PC-3 (cell line): Measurements from ENCODE around the gene GATA1. TPM values are rescaled to one million over a fixed set of nuclear protein-coding genes. Genes with fewer than 3 reads are reported as not detected.
A peak's percentile ranks its signal among the peaks of the same experiment; 100 is the strongest.

ENCODE experiments used
- ATAC-seq: fragments of 200-7000 bp; cut with Tn5 transposase; 2 replicates; pipeline ENCODE4 v1.9.1; 2020; ENCODE audit warnings: mild to moderate bottlenecking, moderate library complexity
- BruUV-seq: library from RNA; stranded (reverse); fragments of 400-500 nt; replicated peaks from 2 replicates; lab custom pipeline; 2021; lab: Mats Ljungman, UMichigan
- CTCF ChIA-PET: fragments of 300-600 bp; sonication (Branson Sonifier 250); formaldehyde crosslinking; loops from one replicate; lab custom pipeline; 2022; ENCODE audit warnings: antibody characterized with exemption; lab: Charles Lee
- POLR2A ChIA-PET: fragments of 300-600 bp; sonication (Branson Sonifier 250); formaldehyde crosslinking; loops from one replicate; lab custom pipeline; 2022; ENCODE audit warnings: antibody characterized with exemption; ENCODE audit not compliant: unreplicated experiment; lab: Charles Lee
- DNase-seq: peaks from one replicate; pipeline ENCODE4 v3.0.0-alpha.2; 2015
- H2AFZ ChIP-seq: fragments of 300-600 bp; sonication (generic); 2 replicates; pipeline ENCODE4 v1.6.0; 2016; ENCODE audit warnings: antibody characterized with exemption, low read length
- H3F3A ChIP-seq: fragments of 300-600 bp; sonication (generic); one replicate; pipeline ENCODE4 v1.6.0; 2017; ENCODE audit warnings: antibody characterized with exemption, low read length, control low read depth, mild to moderate bottlenecking; ENCODE audit not compliant: unreplicated experiment
- H3K27ac ChIP-seq: fragments of 300-600 bp; sonication (generic); 2 replicates; pipeline ENCODE4 v1.5.1; 2016; ENCODE audit warnings: mild to moderate bottlenecking, low read length
- H3K27me3 ChIP-seq: fragments of 300-600 bp; sonication (generic); 2 replicates; pipeline ENCODE4 v1.6.1; 2016; ENCODE audit warnings: low read length, mixed read lengths
- H3K36me3 ChIP-seq: fragments of 300-600 bp; sonication (generic); 2 replicates; pipeline ENCODE4 v1.6.1; 2016; ENCODE audit warnings: low read depth, mixed run types, low read length, mixed read lengths
- H3K4me1 ChIP-seq: fragments of 300-600 bp; sonication (generic); 2 replicates; pipeline ENCODE4 v1.5.1; 2016; ENCODE audit warnings: low read length; ENCODE audit not compliant: insufficient read depth
- H3K4me2 ChIP-seq: fragments of 300-600 bp; sonication (generic); 2 replicates; pipeline ENCODE4 v1.6.0; 2016; ENCODE audit warnings: low read length
- H3K4me3 ChIP-seq: fragments of 300-600 bp; sonication (generic); 2 replicates; pipeline ENCODE4 v1.5.1; 2016; ENCODE audit warnings: mild to moderate bottlenecking, low read length, mixed read lengths
- H3K79me2 ChIP-seq: fragments of 300-600 bp; sonication (generic); 2 replicates; pipeline ENCODE4 v1.6.1; 2017; ENCODE audit warnings: low read length, mixed read lengths
- H3K9ac ChIP-seq: fragments of 300-600 bp; sonication (generic); 2 replicates; pipeline ENCODE4 v1.6.0; 2016; ENCODE audit warnings: mild to moderate bottlenecking, low read length
- H3K9me2 ChIP-seq: fragments of 300-600 bp; sonication (generic); replicated peaks from 2 replicates; pipeline ENCODE4 v1.6.1; 2016; ENCODE audit warnings: mixed run types, low read length, mixed read lengths
- H3K9me3 ChIP-seq: fragments of 300-600 bp; sonication (generic); 2 replicates; pipeline ENCODE4 v1.6.1; 2016; ENCODE audit warnings: low read length, mixed read lengths
- H4K20me1 ChIP-seq: fragments of 300-600 bp; sonication (generic); 2 replicates; pipeline ENCODE4 v1.6.1; 2016; ENCODE audit warnings: low read length, mixed read lengths
- CTCF ChIP-seq: fragments of 300-600 bp; sonication (generic); conservative IDR thresholded peaks from 2 replicates; pipeline ENCODE4 v1.5.1; 2017; ENCODE audit warnings: antibody characterized with exemption, low read depth, mild to moderate bottlenecking, low read length
- EZH2 ChIP-seq: fragments of 300-600 bp; sonication (generic); IDR thresholded peaks from one replicate; pipeline ENCODE4 v1.6.1; 2017; ENCODE audit warnings: antibody characterized with exemption, mild to moderate bottlenecking, low read length; ENCODE audit not compliant: unreplicated experiment
- EZH2phosphoT487 ChIP-seq: fragments of 300-600 bp; sonication (generic); IDR thresholded peaks from 2 replicates; pipeline ENCODE4 v1.6.1; 2018; ENCODE audit warnings: mild to moderate bottlenecking, antibody characterized with exemption, low read length, borderline replicate concordance
- intact Hi-C: fragments of 100-400 bp; cut with micrococcal nuclease; formaldehyde crosslinking; loops from 2 replicates; pipeline ENCODE4 v1.9.0; 2023
- total RNA-seq: library from RNA; depleted of rRNA; stranded (reverse); fragments of >200 nt; gene quantifications from 2 replicates; pipeline ENCODE4 v1.2.3, GENCODE V29; 2014

GATA1 gene
- total RNA-seq, 1 experiment from 2014 or later, result not detected

- no peak for DNase-seq
- Histone ChIP-seq H3K9me3 (no peaks in the 10 kb centered on the region), H3K79me2 (no peaks in the 10 kb centered on the region), H2AFZ (no peak overlapping the region), H3K9me2 (no peaks in the 10 kb centered on the region), H3K27ac (no peak overlapping the region), H3K27me3 (no peaks in the 10 kb centered on the region), H4K20me1 (no peaks in the 10 kb centered on the region), H3K9ac (no peak overlapping the region), H3K4me3 (no peak overlapping the region), H3K4me1 (no peaks in the 10 kb centered on the region), H3F3A (no peaks in the 10 kb centered on the region), H3K36me3 (no peaks in the 10 kb centered on the region), H3K4me2 (no peak overlapping the region)
- CTCF ChIA-PET, result no interaction called here
- no peak for TF ChIP-seq EZH2
- no peak for TF ChIP-seq CTCF
- POLR2A ChIA-PET, result no interaction called here
- no peak for ATAC-seq
- BruUV-seq, result no TSS peak
- intact Hi-C loops, result no loop called here
Observed at GRCh38 chrX:48754238-48754637, 32.2 kb upstream of the GATA1 start.

- H3K27me3 ChIP-seq, result no peaks in the 10 kb centered on the region
- CTCF ChIA-PET, result no interaction called here
- peak; percentile 88 for DNase-seq
Observed at GRCh38 chrX:48761674-48762471, 24.5 kb upstream of the GATA1 start, which contains the start of gene GLOD5. Gene GLOD5, plus strand, starts transcription at chrX:48761747. Its CDS starts 44 bp downstream, at chrX:48761791.

More at GRCh38 chrX:48761674-48762471, 24.5 kb upstream of the GATA1 start, which contains the start of gene GLOD5:
- Histone ChIP-seq H3K9me3 (no peaks in the 10 kb centered on the region), H3K36me3 (no peaks in the 10 kb centered on the region), H3F3A (no peaks in the 10 kb centered on the region), H3K79me2 (no peaks in the 10 kb centered on the region), H2AFZ (peak within 1 kb of the TSS; percentile 78), H3K4me2 (peak within 1 kb of the TSS; percentile 80), H4K20me1 (no peaks in the 10 kb centered on the region), H3K4me1 (peaks cover 5% of the 10 kb centered on the region), H3K9ac (no peak within 1 kb of the TSS), H3K27ac (0 out of 2 replicates have a peak within 1 kb of the TSS, but pooled peaks have one; percentile 14), H3K4me3 (no peak within 1 kb of the TSS), H3K9me2 (no peaks in the 10 kb centered on the region)
- POLR2A ChIA-PET, result no interaction called here
- intact Hi-C loops, result loop anchor here (5.0 kb wide), 1 partner anchor 155 kb away; the partner anchor contains the start of gene PIM2
- TF ChIP-seq EZH2 (no peak), CTCF (peak; percentile 72), EZH2phosphoT487 (no peak)
- ATAC-seq, result peak; percentile 100
- no TSS peak for BruUV-seq
